ENCODE data around the gene ZBTB37.

ZBTB37 gene

GRCh38 chr1:173934440-173934839 is 66.3 kb downstream of the ZBTB37 start:
- TF ChIP-seq, protein P1, sequence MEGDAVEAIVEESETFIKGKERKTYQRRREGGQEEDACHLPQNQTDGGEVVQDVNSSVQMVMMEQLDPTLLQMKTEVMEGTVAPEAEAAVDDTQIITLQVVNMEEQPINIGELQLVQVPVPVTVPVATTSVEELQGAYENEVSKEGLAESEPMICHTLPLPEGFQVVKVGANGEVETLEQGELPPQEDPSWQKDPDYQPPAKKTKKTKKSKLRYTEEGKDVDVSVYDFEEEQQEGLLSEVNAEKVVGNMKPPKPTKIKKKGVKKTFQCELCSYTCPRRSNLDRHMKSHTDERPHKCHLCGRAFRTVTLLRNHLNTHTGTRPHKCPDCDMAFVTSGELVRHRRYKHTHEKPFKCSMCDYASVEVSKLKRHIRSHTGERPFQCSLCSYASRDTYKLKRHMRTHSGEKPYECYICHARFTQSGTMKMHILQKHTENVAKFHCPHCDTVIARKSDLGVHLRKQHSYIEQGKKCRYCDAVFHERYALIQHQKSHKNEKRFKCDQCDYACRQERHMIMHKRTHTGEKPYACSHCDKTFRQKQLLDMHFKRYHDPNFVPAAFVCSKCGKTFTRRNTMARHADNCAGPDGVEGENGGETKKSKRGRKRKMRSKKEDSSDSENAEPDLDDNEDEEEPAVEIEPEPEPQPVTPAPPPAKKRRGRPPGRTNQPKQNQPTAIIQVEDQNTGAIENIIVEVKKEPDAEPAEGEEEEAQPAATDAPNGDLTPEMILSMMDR (conservative IDR thresholded peaks at IDR 0.05; ENCODE audit: low read depth), result no peak
- ChIA-PET POLR2A (ENCODE audit: low non-redundant PET) (interaction anchor here (1.1 kb wide), 1 partner anchor 66 kb away, joined by 4 read pairs; the partner anchor contains the start of gene ZBTB37), CTCF (no interaction called here)
- no peak for DNase-seq (ENCODE audit: low spot score)
- H3K27ac ChIP-seq, result no peak overlapping the region

GRCh38 chr1:173937062-173937461 is 68.9 kb downstream of the ZBTB37 start:
- DNase-seq (ENCODE audit: low spot score), result no peak
- no peak overlapping the region for H3K27ac ChIP-seq
- TF ChIP-seq, protein P1 (conservative IDR thresholded peaks at IDR 0.05; ENCODE audit: low read depth), result no peak
- POLR2A ChIA-PET (ENCODE audit: low non-redundant PET), result no interaction called here
- CTCF ChIA-PET, result no interaction called here

DNA sequence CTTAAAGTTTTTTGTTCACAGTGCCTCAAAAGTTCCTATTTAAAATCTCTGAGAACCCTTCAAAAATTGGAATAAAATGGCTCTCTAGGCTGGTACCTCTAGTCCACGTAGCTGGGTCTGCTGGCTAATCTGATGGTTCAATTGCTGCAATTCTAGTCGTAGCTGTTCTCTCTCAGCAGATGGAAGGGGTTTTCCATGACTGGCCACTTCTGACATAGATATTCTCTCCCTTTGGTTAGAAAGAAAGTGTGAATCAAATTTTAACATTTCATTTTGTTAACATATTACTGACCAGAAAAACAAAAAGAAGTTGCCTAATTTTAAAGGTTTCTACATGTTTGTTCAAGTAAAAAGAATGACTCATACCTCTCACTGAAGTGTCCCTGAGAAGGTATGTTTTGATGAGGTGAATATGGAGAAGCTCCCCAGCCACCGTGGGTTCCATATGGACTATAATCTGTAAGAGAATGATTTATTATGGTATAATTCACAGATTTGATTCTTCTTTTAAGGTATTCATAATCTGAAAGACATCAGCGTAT is 78.3 kb downstream of the ZBTB37 start:
- ChIA-PET CTCF (interaction anchor here (0.6 to 0.9 kb wide), 3 partner anchors 23 to 801 kb away, joined by 3 to 4 read pairs (median 3); no protein-coding TSS in a partner anchor), POLR2A (ENCODE audit: low non-redundant PET) (interaction anchor here (0.5 kb wide), 1 partner anchor 86 kb away, joined by 3 read pairs; no protein-coding TSS in a partner anchor)
- no peak overlapping the region for H3K27ac ChIP-seq
- DNase-seq (ENCODE audit: low spot score), result peak; percentile 48
- TF ChIP-seq, protein P1 (conservative IDR thresholded peaks at IDR 0.05; ENCODE audit: low read depth), result no peak

DNA sequence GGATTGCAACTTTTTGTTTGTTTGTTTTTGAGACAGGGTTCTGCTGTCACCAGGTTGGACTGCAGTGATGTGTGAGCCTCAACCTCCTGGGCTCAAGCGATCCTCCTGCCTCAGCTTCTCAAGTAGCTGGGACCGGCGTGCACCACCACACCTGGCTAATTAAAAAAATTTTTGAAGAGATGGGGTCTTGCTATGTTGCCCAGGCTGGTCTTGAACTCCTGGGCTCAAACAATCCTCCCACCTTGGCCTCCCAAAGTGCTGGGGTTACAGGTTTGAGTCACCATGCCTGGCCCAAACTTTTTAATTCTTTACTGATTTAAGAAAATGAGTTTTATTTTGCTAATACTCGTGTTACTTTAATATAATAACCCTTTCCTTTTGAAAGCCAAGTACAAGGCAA is 80.4 kb downstream of the ZBTB37 start:
- CTCF ChIA-PET, result no interaction called here
- DNase-seq (ENCODE audit: low spot score), result no peak
- POLR2A ChIA-PET (ENCODE audit: low non-redundant PET), result no interaction called here
- TF ChIP-seq, protein P1 (conservative IDR thresholded peaks at IDR 0.05; ENCODE audit: low read depth), result no peak
- H3K27ac ChIP-seq, result no peak overlapping the region

Data from RWPE1 (cell line).